ENCODE results near the gene OTOA. TPM values are rescaled to one million over a fixed set of nuclear protein-coding genes. Genes with fewer than 3 reads are reported as not detected.
"Not testable (repeated sequence)": the region's sequence is repeated elsewhere in the genome, so short reads cannot be mapped to it uniquely, and the experiment has no call there.

The OTOA gene
- 0.05 and 0.12 TPM in 2 replicates for total RNA-seq

- intact Hi-C loops (cut with micrococcal nuclease): no loop called here
These were observed at the start of gene OTOA for GRCh38 chr16:21663889-21664647. OTOA (plus strand) TSS chr16:21663968; CDS start chr16:21678515, 14,547 bp downstream.

DNA sequence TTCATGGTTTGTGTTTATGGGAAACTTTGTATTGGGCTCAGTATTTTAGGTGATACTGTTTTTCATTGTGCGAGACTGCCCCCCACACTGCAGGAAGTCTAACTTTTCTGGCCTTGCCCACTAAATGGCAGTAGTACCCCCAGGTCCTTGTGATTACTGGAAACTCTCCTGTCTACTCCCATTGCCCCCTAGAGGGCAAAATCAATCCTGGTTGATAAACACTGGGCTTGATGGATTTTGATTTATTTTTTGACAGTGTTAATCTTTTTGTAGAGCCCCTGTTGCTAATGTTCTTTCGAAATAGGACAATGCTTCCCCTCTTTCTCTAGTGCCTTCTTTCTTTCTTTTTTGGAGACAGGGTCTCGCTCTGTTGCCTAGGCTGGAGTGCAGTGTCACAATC lies 48.9 kb upstream of the OTOA start:
- intact Hi-C loops (cut with micrococcal nuclease): no loop called here

DNA sequence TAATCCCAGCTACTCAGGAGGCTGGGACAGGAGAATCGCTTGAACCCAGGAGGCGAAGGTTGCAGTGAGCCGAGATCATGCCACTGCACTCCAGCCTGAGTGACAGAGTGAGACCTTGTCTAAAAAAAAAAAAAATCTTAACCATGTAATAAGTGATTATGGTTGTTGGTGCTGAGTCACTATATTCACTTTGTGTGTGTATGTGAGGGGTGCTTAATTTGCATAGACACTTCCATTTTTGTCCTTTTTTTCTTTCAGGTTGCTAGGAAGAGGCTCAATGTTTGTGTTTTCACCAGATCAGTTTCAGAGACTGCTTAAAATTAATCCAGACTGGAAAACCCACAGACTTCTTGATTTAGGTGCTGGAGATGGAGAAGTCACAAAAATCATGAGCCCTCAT lies 46.2 kb upstream of the OTOA start:
- intact Hi-C loops (cut with micrococcal nuclease): no loop called here

GRCh38 chr16:21618281-21618680 lies 45.5 kb upstream of the OTOA start:
- intact Hi-C loops (cut with micrococcal nuclease): no loop called here

- intact Hi-C loops (cut with micrococcal nuclease): no loop called here
These were observed 43.9 kb upstream of the OTOA start for GRCh38 chr16:21619765-21620425.

DNA sequence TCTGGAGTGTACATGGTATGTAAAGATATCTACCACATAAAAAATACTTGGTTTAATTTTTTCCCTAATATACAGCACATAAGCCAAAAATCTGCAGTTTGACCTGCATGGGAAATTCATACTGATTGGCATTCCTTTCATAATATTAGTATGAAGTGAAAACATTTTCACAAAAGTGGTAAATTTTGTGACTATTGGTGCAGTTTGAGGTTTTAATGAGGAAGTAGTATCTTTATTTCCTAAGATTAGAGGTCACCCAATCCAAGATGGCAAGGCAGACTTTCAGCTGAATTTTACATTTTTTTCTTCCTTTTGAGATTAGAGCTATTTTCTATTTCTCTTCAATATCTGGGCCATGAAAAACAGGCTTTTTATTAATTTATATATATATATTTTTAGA lies 43.2 kb upstream of the OTOA start:
- intact Hi-C loops (cut with micrococcal nuclease): no loop called here

GRCh38 chr16:21622545-21622944 lies 41.2 kb upstream of the OTOA start:
- intact Hi-C loops (cut with micrococcal nuclease): no loop called here

DNA sequence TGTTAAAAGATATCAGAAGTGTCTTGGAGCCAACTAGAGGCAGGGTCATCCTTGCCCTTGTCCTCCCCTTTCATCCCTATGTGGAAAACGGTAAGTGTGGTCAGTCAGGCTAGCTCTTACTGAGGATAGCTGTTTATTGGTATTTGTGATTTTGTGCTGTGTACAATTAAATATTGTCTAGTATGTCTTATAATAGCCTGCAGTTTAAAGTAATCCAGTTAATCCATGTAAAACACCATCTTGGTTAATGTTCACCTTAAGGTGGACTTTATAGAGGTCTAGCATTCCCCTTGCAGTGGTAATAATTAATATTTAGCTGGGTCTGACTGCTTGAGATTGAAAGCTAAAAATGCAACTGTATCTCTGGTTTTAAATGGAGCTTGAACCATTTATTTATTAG lies 38.7 kb upstream of the OTOA start:
- intact Hi-C loops (cut with micrococcal nuclease): no loop called here

DNA sequence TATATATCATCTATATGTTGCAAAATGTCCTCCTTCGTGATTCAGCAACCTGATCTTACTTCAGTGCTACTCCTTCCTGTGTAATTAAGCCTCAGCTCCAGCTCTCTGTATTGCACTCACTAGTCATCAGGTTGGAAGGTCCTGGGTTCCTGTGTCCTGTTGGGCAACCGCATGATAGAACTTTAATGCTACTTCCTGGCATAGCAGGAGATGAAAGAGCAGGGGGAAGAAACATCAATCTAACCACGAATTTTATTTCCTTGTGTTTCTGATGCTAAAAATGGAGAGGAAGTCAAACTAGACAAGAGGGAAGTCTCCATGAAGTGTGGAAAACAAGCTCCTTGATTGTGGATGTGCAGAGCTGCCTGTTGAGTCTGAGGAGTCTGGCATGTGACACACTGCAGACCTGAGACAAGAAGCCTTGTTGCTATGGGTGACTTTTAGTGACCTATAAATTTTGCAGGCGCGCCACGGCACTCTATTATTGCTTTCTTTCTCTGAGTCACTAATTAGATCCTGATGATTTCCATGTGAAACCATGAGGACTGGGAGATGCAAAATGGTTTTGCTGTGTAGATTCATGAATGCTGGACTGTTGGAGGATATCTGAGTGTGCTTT lies 37.0 kb upstream of the OTOA start:
- intact Hi-C loops (cut with micrococcal nuclease): no loop called here

DNA sequence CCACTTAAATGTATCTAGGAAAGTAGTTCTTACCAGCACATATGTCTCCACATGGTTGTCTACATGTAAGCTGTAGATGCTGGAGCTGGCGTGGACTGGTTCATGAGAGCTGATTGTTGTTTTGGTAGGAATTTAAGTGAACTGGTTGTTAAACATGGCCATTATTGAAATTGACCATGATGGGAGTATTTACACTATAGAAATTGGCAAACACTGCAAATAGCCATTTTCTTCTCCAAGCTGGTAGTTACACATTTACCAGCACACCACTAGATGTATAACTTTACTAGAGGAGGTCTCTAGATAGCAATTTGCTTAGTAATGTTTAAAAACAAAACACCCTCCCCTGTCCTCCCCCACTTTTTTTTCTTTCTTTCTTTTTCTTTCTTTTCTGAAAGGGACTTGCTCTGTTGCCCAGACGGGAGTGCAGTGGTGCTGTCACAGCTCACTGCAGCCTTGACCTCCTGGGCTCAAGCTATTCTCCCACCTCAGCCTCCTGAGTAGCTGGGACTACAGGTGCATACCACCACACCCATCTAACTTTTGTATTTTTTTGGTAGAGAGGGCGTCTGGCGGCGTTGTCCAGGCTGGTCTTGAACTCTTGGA lies 35.5 kb upstream of the OTOA start:
- intact Hi-C loops (cut with micrococcal nuclease): no loop called here

DNA sequence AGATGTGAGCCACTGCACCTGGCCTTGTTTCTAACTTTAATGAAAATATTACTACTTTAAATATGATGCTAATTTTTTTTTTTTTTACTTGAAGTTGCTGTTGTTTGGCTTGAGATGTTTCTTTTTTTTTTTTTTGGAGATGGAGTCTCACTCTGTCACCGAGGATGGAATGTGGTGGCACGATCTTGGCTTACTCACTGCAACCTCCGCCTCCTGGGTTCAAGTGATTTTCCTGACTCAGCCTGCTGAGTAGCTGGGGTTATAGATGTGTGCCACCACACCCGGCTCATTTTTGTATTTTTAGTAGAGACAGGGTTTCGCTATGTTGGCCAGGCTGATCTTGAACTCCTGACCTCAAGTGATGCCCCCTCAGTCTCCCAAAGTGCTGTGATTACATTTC lies 35.0 kb upstream of the OTOA start:
- intact Hi-C loops (cut with micrococcal nuclease): no loop called here

DNA sequence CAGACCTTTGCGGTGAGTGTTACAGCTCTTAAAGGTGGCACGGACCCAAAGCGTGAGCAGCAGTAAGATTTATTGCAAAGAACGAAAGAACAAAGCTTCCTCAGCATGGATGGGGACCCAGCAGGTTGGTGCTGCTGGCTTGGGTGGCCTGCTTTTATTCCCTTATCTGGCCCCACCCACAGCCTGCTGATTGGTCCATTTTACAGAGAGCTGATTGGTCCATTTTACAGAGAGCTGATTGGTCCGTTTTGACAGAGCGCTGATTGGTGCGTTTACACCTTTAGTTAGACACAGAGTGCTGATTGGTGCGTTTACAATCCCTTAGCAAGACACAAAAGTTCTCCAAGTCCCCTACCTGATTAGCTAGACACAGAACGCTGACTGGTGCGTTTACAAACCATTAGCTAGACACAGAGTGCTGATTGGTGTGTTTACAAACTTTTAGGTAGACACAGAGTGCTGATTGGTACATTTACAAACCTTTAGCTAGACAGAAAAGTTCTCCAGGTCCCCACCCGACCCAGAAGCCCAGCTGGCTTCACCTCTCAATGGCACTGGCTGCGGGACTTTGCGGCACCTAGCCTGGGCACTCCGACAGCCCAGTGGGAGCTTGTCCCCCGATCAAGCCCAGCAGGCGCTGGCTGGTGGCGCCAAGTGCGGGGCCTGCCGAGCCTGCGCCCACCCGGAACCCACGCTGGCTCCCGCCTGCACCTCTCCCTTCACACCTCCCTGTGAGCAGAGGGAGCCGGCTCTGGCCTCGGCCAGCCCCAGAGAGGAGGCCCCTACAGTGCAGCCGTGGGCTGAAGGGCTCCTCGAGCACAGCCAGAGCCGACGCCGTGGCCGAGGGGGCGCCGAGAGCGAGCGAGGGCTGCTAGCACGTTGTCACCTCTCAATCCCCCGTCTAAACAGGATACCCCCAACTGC lies 33.9 kb upstream of the OTOA start:
- intact Hi-C loops (cut with micrococcal nuclease): not testable (repeated sequence)

DNA sequence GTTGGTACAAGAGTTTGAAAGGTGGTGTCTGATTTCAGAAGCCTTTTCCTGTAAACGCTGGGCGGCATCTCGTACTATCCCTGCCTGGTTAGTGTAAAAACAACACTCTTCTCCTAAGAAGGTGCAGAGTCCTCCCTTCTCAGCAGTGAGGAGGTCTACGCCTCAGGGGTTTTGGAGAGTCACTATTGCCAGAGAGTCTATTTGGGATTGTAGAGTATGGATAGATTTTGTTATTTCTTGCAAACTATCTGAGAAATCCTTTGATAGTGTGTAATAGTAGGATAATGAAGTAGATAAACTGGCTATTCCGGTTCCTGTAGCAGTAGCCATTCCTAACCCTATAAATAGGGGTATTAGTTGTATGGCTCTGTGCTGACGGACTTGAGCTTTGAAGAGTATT lies 32.9 kb upstream of the OTOA start:
- intact Hi-C loops (cut with micrococcal nuclease): not testable (repeated sequence)

- intact Hi-C loops (cut with micrococcal nuclease): not testable (repeated sequence)
These were observed 32.4 kb upstream of the OTOA start for GRCh38 chr16:21631376-21631775.

DNA sequence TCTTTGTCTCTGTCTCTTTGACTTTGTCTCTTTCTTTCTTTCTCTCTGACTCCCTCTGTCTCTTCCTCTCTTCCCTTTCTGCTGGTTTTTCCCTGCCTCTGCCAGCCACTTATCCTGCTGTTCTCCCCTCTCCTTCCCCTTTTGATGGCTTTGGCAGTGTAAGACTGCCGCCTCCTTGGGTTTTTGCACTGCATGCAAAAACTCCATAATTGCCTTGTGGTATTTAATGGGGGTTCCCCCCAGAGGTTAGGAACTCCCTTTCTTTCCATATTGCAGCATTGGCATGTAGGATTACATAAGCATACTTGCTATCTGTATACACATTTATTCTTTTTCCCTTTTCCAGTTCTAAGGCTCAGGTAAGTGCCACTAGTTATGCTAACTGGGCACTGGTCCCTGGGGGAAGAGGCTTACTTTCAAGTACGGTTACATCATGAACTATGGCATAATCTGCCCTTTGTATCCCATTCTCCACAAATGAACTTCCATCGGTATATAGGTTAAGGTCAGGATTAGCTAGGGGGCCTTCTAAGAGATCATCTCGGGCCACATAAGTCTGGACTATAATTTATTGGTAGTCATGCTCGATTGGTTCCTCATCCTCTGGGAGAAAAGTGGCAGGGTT lies 31.7 kb upstream of the OTOA start:
- intact Hi-C loops (cut with micrococcal nuclease): not testable (repeated sequence)

DNA sequence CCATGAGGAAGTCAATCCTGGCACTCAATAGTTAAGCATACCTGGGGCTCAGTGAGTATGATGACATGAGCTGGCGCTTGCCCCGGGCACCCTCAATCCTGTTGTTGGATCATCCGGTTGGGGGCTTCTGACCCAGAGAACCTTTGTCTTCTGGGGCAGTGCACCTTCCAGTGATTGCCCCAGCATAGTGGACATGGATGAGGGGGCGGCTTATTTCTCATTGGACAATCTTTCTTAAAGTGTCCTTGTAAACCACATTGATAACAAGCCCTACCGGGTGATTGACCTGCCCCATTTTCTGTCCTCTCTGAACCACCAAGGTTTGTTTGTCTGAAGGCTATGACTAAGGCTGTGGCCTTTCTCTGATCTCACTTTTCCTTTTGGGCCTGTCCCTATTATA lies 29.6 kb upstream of the OTOA start:
- intact Hi-C loops (cut with micrococcal nuclease): no loop called here

DNA sequence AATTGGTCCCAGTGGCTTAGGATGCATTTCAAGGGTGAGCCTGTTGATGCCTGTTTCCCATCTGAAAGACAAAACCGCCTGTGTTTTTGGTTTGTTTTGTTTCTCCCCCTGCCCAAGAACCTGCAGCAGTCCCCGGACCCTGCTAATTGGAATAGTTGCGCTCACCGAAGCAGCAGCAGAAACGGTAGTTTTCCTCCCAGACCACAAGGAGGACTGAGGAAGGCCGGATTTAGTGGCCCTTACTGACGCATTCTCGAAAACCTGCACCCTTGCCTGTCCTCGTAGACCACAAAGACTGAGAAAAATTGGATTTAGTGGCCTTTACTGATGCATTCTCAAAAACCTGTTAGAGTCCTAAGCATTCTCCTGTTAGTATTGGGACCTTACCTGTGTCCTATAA lies 28.1 kb upstream of the OTOA start:
- intact Hi-C loops (cut with micrococcal nuclease): not testable (repeated sequence)

DNA sequence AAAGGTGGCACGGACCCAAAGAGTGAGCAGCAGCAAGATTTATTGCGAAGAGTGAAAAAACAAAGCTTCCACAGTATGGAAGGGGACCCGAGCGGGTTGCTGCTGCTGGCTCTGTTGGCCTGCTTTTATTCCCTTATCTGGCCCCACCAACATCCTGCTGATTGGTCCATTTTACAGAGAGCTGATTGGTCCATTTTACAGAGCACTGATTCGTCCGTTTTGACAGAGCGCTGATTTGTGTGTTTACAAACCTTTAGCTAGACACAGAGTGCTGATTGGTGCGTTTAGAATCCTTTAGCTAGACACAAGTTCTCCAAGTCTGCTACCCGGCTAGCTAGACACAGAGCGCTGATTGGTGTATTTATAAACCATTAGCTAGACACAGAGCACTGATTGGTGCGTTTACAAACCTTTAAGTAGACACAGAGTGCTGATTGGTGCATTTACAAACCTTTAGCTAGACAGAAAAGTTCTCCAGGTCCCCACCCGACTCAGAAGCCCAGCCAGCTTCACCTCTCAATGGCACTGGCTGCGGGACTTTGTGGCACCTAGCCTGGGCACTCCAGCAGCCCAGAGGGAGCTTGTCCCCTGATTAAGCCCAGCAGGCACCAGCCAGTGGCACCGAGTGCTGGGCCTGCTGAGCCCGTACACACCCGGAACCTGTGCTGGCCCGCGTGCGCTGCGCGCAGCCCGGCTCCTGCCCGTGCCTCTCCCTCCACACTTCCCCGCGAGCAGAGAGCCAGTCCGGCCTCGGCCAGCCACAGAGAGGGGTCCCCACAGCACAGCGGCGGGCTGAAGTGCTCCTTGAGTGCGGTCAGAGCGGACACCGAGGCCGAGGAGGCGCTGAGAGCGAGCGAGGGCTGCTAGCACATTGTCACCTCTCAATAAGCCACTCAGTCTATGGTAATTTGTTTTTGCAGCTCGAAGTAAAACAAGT lies 26.5 kb upstream of the OTOA start:
- intact Hi-C loops (cut with micrococcal nuclease): no loop called here

GRCh38 chr16:21638573-21638975 lies 25.2 kb upstream of the OTOA start:
- intact Hi-C loops (cut with micrococcal nuclease): no loop called here

DNA sequence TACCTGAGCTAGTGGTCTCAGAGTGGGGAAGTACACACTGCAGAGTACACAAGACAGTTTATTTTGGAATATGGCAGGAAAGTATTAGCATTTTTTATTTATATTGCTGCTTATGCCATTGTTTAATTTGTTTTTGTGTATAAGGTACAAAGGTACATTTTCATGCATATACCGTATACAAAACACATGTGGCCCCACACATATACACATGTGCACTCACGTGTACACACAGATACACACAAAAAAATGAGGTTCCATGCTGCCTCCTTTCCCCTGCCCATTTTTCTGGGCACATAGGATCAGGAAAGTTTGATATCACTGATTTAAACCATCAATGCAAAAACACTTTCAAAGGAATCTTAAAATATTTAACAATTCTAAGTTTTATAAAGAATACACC lies 24.3 kb upstream of the OTOA start:
- intact Hi-C loops (cut with micrococcal nuclease): no loop called here

All from T-helper 1 cell treated with Interleukin-12 subunit alpha and Interleukin-12 subunit beta and Interleukin-4 antibody, amounts not matched to agents 30 ng/mL and 1 ng/mL, for 36 hours (primary cell).